KMS-11 (cell line): ENCODE results near the gene ESRRB.

Experiments
- H2AFZ ChIP-seq: fragments of 200-600 bp; sonication (generic); 2 replicates; pipeline ENCODE4 v1.6.1; 2016; ENCODE audit warnings: antibody characterized with exemption, mixed run types, low read depth
- H3K27ac ChIP-seq: fragments of 200-600 bp; sonication (generic); 2 replicates; pipeline ENCODE4 v1.6.1; 2016; ENCODE audit warnings: mild to moderate bottlenecking, mixed run types
- H3K27me3 ChIP-seq: fragments of 200-600 bp; sonication (generic); 2 replicates; pipeline ENCODE4 v1.6.1; 2017; ENCODE audit warnings: mild to moderate bottlenecking, low read depth, mixed run types, moderate library complexity; ENCODE audit not compliant: insufficient read depth
- H3K36me3 ChIP-seq: fragments of 200-600 bp; sonication (generic); 2 replicates; pipeline ENCODE4 v1.6.1; 2017; ENCODE audit warnings: mild to moderate bottlenecking, mixed run types; ENCODE audit not compliant: insufficient read depth
- H3K4me1 ChIP-seq: fragments of 200-600 bp; sonication (generic); 2 replicates; pipeline ENCODE4 v1.6.1; 2016; ENCODE audit warnings: mild to moderate bottlenecking, low read depth, mixed run types; ENCODE audit not compliant: poor library complexity, severe bottlenecking
- H3K4me2 ChIP-seq: fragments of 200-600 bp; sonication (generic); 2 replicates; pipeline ENCODE4 v1.7.0; 2016; ENCODE audit warnings: mild to moderate bottlenecking, mixed run types
- H3K4me3 ChIP-seq: fragments of 200-600 bp; sonication (generic); IDR thresholded peaks from 2 replicates; pipeline ENCODE4 v1.6.1; 2017; ENCODE audit warnings: low read depth, low read length, mixed read lengths; ENCODE audit not compliant: insufficient read depth
- H3K79me2 ChIP-seq: fragments of 200-600 bp; sonication (generic); 2 replicates; pipeline ENCODE4 v1.6.1; 2016; ENCODE audit warnings: low read depth, mixed run types; ENCODE audit not compliant: insufficient read depth
- H3K9ac ChIP-seq: fragments of 200-600 bp; sonication (generic); 2 replicates; pipeline ENCODE4 v1.6.1; 2016; ENCODE audit warnings: mild to moderate bottlenecking, mixed run types
- H4K20me1 ChIP-seq: fragments of 200-600 bp; sonication (generic); 2 replicates; pipeline ENCODE4 v1.6.1; 2016; ENCODE audit warnings: mild to moderate bottlenecking, mixed run types; ENCODE audit not compliant: insufficient read depth
- TF ChIP-seq, protein P1 (sequence below): fragments of 200-600 bp; sonication (generic); conservative IDR thresholded peaks from 2 replicates; pipeline ENCODE4 v1.6.1; 2017; ENCODE audit warnings: low read depth, mild to moderate bottlenecking, antibody characterized with exemption, low read length, moderate library complexity, mixed read lengths

ESRRB gene

GRCh38 chr14:76496595-76496994 is 120.7 kb downstream of the ESRRB start:
- Histone ChIP-seq H3K27ac (no peak overlapping the region), H3K4me3 (no peak overlapping the region), H4K20me1 (no peaks in the 10 kb centered on the region), H3K36me3 (no peaks in the 10 kb centered on the region), H3K79me2 (no peaks in the 10 kb centered on the region), H3K4me2 (no peak overlapping the region), H2AFZ (no peak overlapping the region), H3K4me1 (no peaks in the 10 kb centered on the region), H3K27me3 (no peaks in the 10 kb centered on the region), H3K9ac (no peak overlapping the region)
- TF ChIP-seq, protein P1, sequence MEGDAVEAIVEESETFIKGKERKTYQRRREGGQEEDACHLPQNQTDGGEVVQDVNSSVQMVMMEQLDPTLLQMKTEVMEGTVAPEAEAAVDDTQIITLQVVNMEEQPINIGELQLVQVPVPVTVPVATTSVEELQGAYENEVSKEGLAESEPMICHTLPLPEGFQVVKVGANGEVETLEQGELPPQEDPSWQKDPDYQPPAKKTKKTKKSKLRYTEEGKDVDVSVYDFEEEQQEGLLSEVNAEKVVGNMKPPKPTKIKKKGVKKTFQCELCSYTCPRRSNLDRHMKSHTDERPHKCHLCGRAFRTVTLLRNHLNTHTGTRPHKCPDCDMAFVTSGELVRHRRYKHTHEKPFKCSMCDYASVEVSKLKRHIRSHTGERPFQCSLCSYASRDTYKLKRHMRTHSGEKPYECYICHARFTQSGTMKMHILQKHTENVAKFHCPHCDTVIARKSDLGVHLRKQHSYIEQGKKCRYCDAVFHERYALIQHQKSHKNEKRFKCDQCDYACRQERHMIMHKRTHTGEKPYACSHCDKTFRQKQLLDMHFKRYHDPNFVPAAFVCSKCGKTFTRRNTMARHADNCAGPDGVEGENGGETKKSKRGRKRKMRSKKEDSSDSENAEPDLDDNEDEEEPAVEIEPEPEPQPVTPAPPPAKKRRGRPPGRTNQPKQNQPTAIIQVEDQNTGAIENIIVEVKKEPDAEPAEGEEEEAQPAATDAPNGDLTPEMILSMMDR = no peak

DNA sequence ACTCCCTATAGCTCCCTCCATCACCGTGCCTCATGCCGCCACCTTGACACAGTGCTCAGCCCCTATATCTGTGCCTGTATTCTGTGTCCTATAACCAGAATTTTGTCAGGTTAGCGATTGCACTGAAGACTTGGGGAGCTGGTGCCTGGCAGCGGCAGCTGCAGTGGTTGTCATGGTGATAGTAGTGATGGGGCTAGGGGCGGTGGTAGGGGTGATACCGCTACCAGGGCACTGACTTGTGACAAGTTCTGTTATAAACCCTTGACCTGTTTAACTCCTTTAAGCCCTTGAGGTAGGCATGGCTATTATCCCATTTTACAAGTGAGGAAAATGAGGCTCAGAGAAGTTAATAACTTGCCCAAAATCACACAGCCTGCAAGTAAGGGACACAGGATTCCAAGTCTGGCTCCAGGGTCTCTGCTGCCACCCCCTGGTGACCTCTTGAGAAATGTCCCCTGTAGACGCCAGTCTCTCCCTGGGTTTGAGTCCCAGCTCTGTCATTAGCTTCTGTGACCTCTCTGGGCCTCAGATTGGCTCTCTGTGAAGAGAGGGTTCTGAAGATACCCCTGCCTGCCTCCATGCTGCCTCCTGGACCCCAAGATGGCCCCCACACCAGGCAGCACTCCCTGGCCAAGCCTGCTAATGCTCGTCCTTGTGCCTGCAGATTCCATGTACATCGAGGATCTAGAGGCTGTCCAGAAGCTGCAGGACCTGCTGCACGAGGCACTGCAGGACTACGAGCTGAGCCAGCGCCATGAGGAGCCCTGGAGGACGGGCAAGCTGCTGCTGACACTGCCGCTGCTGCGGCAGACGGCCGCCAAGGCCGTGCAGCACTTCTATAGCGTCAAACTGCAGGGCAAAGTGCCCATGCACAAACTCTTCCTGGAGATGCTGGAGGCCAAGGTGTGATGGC is 121.9 kb downstream of the ESRRB start:
- H3K4me1 ChIP-seq = no peaks in the 10 kb centered on the region
- H3K79me2 ChIP-seq = no peaks in the 10 kb centered on the region
- no peaks in the 10 kb centered on the region for H3K36me3 ChIP-seq
- H3K9ac ChIP-seq = no peak overlapping the region
- no peak overlapping the region for H3K4me3 ChIP-seq
- TF ChIP-seq, protein P1 = no peak
- H3K27ac ChIP-seq = no peak overlapping the region
- H2AFZ ChIP-seq = no peak overlapping the region
- no peaks in the 10 kb centered on the region for H4K20me1 ChIP-seq
- H3K4me2 ChIP-seq = no peak overlapping the region
- H3K27me3 ChIP-seq = no peaks in the 10 kb centered on the region

GRCh38 chr14:76498463-76498935 is 122.6 kb downstream of the ESRRB start:
- TF ChIP-seq, protein P1 = no peak
- H3K4me2 ChIP-seq = no peak overlapping the region
- H3K79me2 ChIP-seq = no peaks in the 10 kb centered on the region
- H3K9ac ChIP-seq = no peak overlapping the region
- no peak overlapping the region for H2AFZ ChIP-seq
- no peak overlapping the region for H3K4me3 ChIP-seq
- no peaks in the 10 kb centered on the region for H3K4me1 ChIP-seq
- H3K27ac ChIP-seq = no peak overlapping the region
- H3K36me3 ChIP-seq = no peaks in the 10 kb centered on the region
- H3K27me3 ChIP-seq = no peaks in the 10 kb centered on the region
- no peaks in the 10 kb centered on the region for H4K20me1 ChIP-seq

GRCh38 chr14:76498976-76499375 is 123.0 kb downstream of the ESRRB start:
- H3K4me1 ChIP-seq = no peaks in the 10 kb centered on the region
- H3K27ac ChIP-seq = no peak overlapping the region
- no peaks in the 10 kb centered on the region for H3K79me2 ChIP-seq
- H3K27me3 ChIP-seq = no peaks in the 10 kb centered on the region
- no peaks in the 10 kb centered on the region for H3K36me3 ChIP-seq
- no peak overlapping the region for H3K9ac ChIP-seq
- no peak overlapping the region for H3K4me3 ChIP-seq
- H4K20me1 ChIP-seq = no peaks in the 10 kb centered on the region
- H3K4me2 ChIP-seq = no peak overlapping the region
- TF ChIP-seq, protein P1 = no peak
- H2AFZ ChIP-seq = no peak overlapping the region
